ENCODE results near the gene MUTYH. TPM values are rescaled to one million over a fixed set of nuclear protein-coding genes. Genes with fewer than 3 reads are reported as not detected.

The MUTYH gene
- total RNA-seq, 4 donors from 2014 or later, result 10.0 to 22.1 (median 14.9) TPM

DNA sequence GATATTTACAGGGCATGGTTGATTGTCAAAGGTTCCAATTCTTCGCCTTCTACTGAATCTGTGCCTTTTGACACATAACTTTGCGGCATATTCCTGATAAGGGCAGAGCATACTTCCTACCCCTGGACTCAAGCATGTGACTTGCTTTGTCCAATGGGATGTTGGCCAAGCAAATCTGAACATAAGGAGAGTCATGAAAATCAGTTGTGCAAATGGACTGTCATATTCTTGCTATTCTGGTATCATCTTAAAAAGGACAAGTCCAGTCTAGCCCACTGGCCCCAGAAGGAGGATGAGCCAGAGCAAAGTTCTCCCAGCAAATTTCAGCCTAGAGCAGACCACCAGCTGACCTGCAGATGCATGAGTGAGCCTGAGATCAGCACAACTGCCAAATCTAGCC is 41.0 kb upstream of the MUTYH start:
- DNase-seq (ENCODE audit: extremely low spot score), result no peak
- Histone ChIP-seq H3K9me3 (no peaks in the 10 kb centered on the region), H3K4me1 (peaks cover 0 to 5% (median 3%) of the 10 kb centered on the region in 4 donors), H3K36me3 (no peaks in the 10 kb centered on the region), H3K27ac (replicated peaks in 1 of 4) (no peak overlapping the region), H3K27me3 (no peaks in the 10 kb centered on the region), H3K4me3 (no peak overlapping the region)
- WGBS, result 94% methylated on average over 2 of the region's 2 CpGs
- TF ChIP-seq, protein P1, sequence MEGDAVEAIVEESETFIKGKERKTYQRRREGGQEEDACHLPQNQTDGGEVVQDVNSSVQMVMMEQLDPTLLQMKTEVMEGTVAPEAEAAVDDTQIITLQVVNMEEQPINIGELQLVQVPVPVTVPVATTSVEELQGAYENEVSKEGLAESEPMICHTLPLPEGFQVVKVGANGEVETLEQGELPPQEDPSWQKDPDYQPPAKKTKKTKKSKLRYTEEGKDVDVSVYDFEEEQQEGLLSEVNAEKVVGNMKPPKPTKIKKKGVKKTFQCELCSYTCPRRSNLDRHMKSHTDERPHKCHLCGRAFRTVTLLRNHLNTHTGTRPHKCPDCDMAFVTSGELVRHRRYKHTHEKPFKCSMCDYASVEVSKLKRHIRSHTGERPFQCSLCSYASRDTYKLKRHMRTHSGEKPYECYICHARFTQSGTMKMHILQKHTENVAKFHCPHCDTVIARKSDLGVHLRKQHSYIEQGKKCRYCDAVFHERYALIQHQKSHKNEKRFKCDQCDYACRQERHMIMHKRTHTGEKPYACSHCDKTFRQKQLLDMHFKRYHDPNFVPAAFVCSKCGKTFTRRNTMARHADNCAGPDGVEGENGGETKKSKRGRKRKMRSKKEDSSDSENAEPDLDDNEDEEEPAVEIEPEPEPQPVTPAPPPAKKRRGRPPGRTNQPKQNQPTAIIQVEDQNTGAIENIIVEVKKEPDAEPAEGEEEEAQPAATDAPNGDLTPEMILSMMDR (IDR thresholded peaks at IDR 0.05), result no peak
- TF ChIP-seq POLR2AphosphoS5 (IDR thresholded peaks at IDR 0.05) (no peak), EP300 (IDR thresholded peaks at IDR 0.05) (no peak), POLR2A (IDR thresholded peaks at IDR 0.05; ENCODE audit: low read depth) (no peak)
- intact Hi-C loops (cut with DNase I), result no loop called here

DNA sequence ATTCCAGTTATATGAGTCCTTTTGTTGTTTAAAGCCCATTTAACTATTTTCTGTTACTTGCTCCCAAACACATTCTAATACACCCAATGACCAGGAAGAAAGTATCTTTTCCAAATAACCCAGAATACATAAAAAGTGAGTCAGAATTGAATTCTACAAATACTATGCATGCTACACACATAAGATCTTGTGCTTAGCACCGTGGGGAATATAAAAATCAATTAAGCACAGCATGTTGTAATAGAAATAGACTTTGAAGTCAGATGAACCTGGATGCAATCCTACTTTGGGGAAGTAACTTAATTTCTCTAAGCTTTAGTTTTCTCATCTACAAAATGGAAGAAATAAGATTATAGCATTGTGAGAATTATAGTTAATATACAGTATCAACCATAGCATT is 40.5 kb upstream of the MUTYH start:
- H3K9me3 ChIP-seq, result no peaks in the 10 kb centered on the region
- intact Hi-C loops (cut with DNase I), result no loop called here
- no peak overlapping the region for H3K4me3 ChIP-seq
- DNase-seq (ENCODE audit: extremely low spot score), result no peak
- no peaks in the 10 kb centered on the region for H3K27me3 ChIP-seq
- peaks cover 0 to 10% (median 8%) of the 10 kb centered on the region in 4 donors for H3K4me1 ChIP-seq
- H3K27ac ChIP-seq (replicated peaks in 1 of 4), result no peak overlapping the region
- no peaks in the 10 kb centered on the region for H3K36me3 ChIP-seq
- WGBS, result 91% methylated on average over 1 of the region's 1 CpG
- TF ChIP-seq EP300 (IDR thresholded peaks at IDR 0.05) (no peak), POLR2A (IDR thresholded peaks at IDR 0.05; ENCODE audit: low read depth) (no peak), POLR2AphosphoS5 (IDR thresholded peaks at IDR 0.05) (no peak)
- TF ChIP-seq, protein P1 (IDR thresholded peaks at IDR 0.05), result no peak

DNA sequence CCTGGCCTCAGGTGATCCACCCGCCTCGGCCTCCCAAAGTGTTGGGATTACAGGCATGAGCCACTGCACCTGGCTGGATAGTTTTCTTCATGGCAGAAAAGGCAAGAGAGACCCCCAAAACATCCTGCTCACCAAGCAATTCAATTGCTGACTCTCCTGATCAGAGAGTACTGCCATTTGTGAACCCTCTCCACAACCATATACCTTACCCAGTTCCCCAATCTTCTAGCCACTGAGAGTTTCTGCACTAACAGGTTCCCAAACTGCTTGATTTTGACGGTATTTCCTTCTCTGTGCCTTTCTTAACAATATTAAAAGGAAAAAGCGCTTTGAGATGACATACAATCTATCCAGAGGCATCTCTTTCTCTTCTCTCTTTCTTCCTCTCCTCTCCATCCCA is 39.9 kb upstream of the MUTYH start:
- intact Hi-C loops (cut with DNase I), result no loop called here
- 97% methylated on average over 3 of the region's 4 CpGs for WGBS
- Histone ChIP-seq H3K4me1 (peaks cover 0 to 16% (median 14%) of the 10 kb centered on the region in 4 donors), H3K4me3 (no peak overlapping the region), H3K27me3 (no peaks in the 10 kb centered on the region), H3K27ac (replicated peaks in 1 of 4) (no peak overlapping the region), H3K9me3 (no peaks in the 10 kb centered on the region), H3K36me3 (no peaks in the 10 kb centered on the region)
- TF ChIP-seq, protein P1 (IDR thresholded peaks at IDR 0.05), result no peak
- TF ChIP-seq POLR2AphosphoS5 (IDR thresholded peaks at IDR 0.05) (no peak), EP300 (IDR thresholded peaks at IDR 0.05) (no peak), POLR2A (IDR thresholded peaks at IDR 0.05; ENCODE audit: low read depth) (no peak)
- DNase-seq (ENCODE audit: extremely low spot score), result no peak

DNA sequence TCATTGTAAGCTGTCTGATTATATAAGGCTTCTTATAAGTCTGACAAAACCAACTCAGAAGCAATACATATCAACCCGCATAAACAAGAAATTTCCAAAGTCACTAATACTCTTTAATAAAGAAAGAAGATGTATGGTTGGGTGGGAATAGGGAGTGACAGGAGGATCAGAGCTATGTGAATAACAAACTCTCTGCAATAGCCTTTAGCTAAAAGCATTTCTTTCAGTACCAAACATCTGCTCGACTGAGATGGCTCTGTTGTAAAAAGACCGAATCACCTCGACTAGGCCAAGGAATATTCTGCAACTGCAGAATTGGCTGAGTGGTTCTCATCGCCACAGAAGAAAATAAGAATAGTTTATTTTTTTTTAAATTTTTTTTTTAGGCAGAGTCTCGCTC is 39.3 kb upstream of the MUTYH start:
- H3K36me3 ChIP-seq, result no peaks in the 10 kb centered on the region
- H3K27ac ChIP-seq (replicated peaks in 1 of 4), result no peak overlapping the region
- DNase-seq (ENCODE audit: extremely low spot score), result no peak
- H3K9me3 ChIP-seq, result no peaks in the 10 kb centered on the region
- no peaks in the 10 kb centered on the region for H3K27me3 ChIP-seq
- TF ChIP-seq POLR2A (IDR thresholded peaks at IDR 0.05; ENCODE audit: low read depth) (no peak), POLR2AphosphoS5 (IDR thresholded peaks at IDR 0.05) (no peak), EP300 (IDR thresholded peaks at IDR 0.05) (no peak)
- TF ChIP-seq, protein P1 (IDR thresholded peaks at IDR 0.05), result no peak
- peaks cover 0 to 19% (median 16%) of the 10 kb centered on the region in 4 donors for H3K4me1 ChIP-seq
- intact Hi-C loops (cut with DNase I), result no loop called here
- whole genome bisulfite sequencing, result 94% methylated on average over 6 of the region's 6 CpGs
- H3K4me3 ChIP-seq, result no peak overlapping the region

DNA sequence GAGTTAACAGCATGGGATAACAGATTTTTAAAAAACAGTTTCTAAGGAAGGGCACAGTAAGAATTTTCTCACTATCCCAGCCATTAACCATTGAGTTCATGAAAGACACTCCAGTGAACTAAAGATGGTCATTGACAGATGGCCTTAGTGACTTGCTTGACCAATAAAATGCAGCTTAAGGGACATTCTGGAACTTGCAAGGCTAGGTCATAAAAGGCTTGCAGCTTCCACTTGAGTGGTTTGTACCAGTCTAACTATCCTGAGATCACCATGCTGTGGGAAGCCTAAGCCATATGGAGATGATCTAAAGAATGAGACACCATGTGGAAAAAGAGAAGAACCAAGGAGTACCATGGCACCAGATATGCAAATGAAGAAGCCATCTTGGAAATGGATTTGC is 37.9 kb upstream of the MUTYH start:
- DNase-seq (ENCODE audit: extremely low spot score), result no peak
- no peaks in the 10 kb centered on the region for H3K27me3 ChIP-seq
- H3K4me3 ChIP-seq, result no peak overlapping the region
- intact Hi-C loops (cut with DNase I), result no loop called here
- H3K4me1 ChIP-seq, result peaks cover 0 to 29% (median 16%) of the 10 kb centered on the region in 4 donors
- H3K9me3 ChIP-seq, result no peaks in the 10 kb centered on the region
- H3K27ac ChIP-seq (replicated peaks in 1 of 4), result no peak overlapping the region
- no peaks in the 10 kb centered on the region for H3K36me3 ChIP-seq
- no peak for TF ChIP-seq POLR2AphosphoS5 (IDR thresholded peaks at IDR 0.05)
- no peak for TF ChIP-seq EP300 (IDR thresholded peaks at IDR 0.05)
- TF ChIP-seq POLR2A (IDR thresholded peaks at IDR 0.05; ENCODE audit: low read depth), result no peak
- TF ChIP-seq, protein P1 (IDR thresholded peaks at IDR 0.05), result no peak
